ENCODE measurements around the gene GBA2. TPM values are rescaled to one million over a fixed set of nuclear protein-coding genes. Genes with fewer than 3 reads are reported as not detected.

GBA2 gene
- total and polyA plus RNA-seq, 11 donors = 52.1 to 96.2 (median 65.5) TPM

- 52 to 61% (median 58%) methylated on average over 2 of the region's 2 CpGs for WGBS, 4 donors
- H3K4me3 ChIP-seq = no peak overlapping the region
- peaks cover 0 to 76% (median 67%) of the 10 kb centered on the region in 9 donors for H3K36me3 ChIP-seq
- intact Hi-C loops (cut with DNase I) = no loop called here
- H3K27ac ChIP-seq = no peak overlapping the region
- no peaks in the 10 kb centered on the region for H3K27me3 ChIP-seq
- DNase-seq (no peak), ATAC-seq (no peak)
- TF ChIP-seq CTCF (IDR thresholded peaks at IDR 0.05) (no peak), POLR2A (IDR thresholded peaks at IDR 0.05) (no peak)
- no peaks in the 10 kb centered on the region for H3K9me3 ChIP-seq
- peaks cover 0 to 50% (median 42%) of the 10 kb centered on the region in 12 donors for H3K4me1 ChIP-seq
Observed at GRCh38 chr9:35743452-35743851, 5.6 kb downstream of the GBA2 start.

GRCh38 chr9:35741740-35742139 is 7.3 kb downstream of the GBA2 start:
- Histone ChIP-seq H3K4me3 (no peak overlapping the region), H3K27me3 (no peaks in the 10 kb centered on the region), H3K4me1 (peaks cover 0 to 39% (median 27%) of the 10 kb centered on the region in 12 donors), H3K27ac (no peak overlapping the region), H3K9me3 (no peaks in the 10 kb centered on the region), H3K36me3 (peaks cover 0 to 93% (median 84%) of the 10 kb centered on the region in 9 donors)
- no peak for ATAC-seq
- DNase-seq = no peak
- TF ChIP-seq POLR2A (IDR thresholded peaks at IDR 0.05) = no peak
- no peak for TF ChIP-seq CTCF (IDR thresholded peaks at IDR 0.05)
- intact Hi-C loops (cut with DNase I) = no loop called here
- WGBS, 4 donors = 69 to 73% (median 71%) methylated on average over 7 of the region's 7 CpGs

GRCh38 chr9:35740243-35740642 is 8.8 kb downstream of the GBA2 start:
- no peak overlapping the region for H3K27ac ChIP-seq
- no peaks in the 10 kb centered on the region for H3K27me3 ChIP-seq
- TF ChIP-seq POLR2A (IDR thresholded peaks at IDR 0.05) (no peak), CTCF (IDR thresholded peaks at IDR 0.05) (no peak)
- ATAC-seq = no peak
- 87 to 92% (median 88%) methylated on average over 4 to 6 of the region's 6 CpGs for WGBS, 4 donors
- H3K4me3 ChIP-seq = no peak overlapping the region
- intact Hi-C loops (cut with DNase I) = no loop called here
- H3K36me3 ChIP-seq = peaks cover 0 to 100% (median 98%) of the 10 kb centered on the region in 9 donors
- DNase-seq = no peak
- no peaks in the 10 kb centered on the region for H3K9me3 ChIP-seq
- H3K4me1 ChIP-seq = peaks cover 0 to 34% (median 17%) of the 10 kb centered on the region in 12 donors

- Histone ChIP-seq H3K27ac (no peak overlapping the region), H3K9me3 (no peaks in the 10 kb centered on the region), H3K27me3 (no peaks in the 10 kb centered on the region), H3K36me3 (peaks cover 0 to 100% (median 97%) of the 10 kb centered on the region in 9 donors), H3K4me1 (peaks cover 0 to 27% (median 6%) of the 10 kb centered on the region in 12 donors), H3K4me3 (no peak overlapping the region)
- no peak for ATAC-seq
- TF ChIP-seq CTCF (IDR thresholded peaks at IDR 0.05) = no peak
- 84 to 88% (median 85%) methylated on average over 7 of the region's 7 CpGs for whole genome bisulfite sequencing, 4 donors
- no peak for DNase-seq
- intact Hi-C loops (cut with DNase I) = loop anchor here in 3 of 10 donors (5.0 kb wide), 3 partner anchors 88 to 627 kb away; partner anchors contain the start of genes FAM221B (in 1 of the 3) and TMEM8B (in 1 of the 3)
Observed at GRCh38 chr9:35738924-35739323, 10.1 kb downstream of the GBA2 start.

Measured in heart left ventricle (tissue), 16 donors.